OCI-LY1 (cell line): ENCODE measurements around the gene AMH.
A peak's percentile ranks its signal among the peaks of the same experiment; 100 is the strongest.

ENCODE experiments used
- H2AFZ ChIP-seq: fragments of 200-600 bp; sonication (generic), shearing (Covaris generic); 2 replicates; pipeline ENCODE4 v1.6.0; 2014; ENCODE audit warnings: antibody characterized with exemption, mild to moderate bottlenecking, low read length
- H3F3A ChIP-seq: fragments of 200-600 bp; sonication (generic), shearing (Covaris generic); 2 replicates; pipeline ENCODE4 v1.6.0; 2014; ENCODE audit warnings: mild to moderate bottlenecking, antibody characterized with exemption, low read length, moderate library complexity; ENCODE audit not compliant: insufficient read depth
- H3K27ac ChIP-seq: fragments of 200-600 bp; sonication (generic); 2 replicates; pipeline ENCODE4 v1.5.1; 2014; ENCODE audit warnings: low read length, mixed run types, mild to moderate bottlenecking, low read depth; ENCODE audit not compliant: poor library complexity, severe bottlenecking
- H3K27me3 ChIP-seq: fragments of 200-600 bp; sonication (generic); 2 replicates; pipeline ENCODE4 v1.6.0; 2014; ENCODE audit warnings: antibody characterized with exemption, mild to moderate bottlenecking, low read length, moderate library complexity; ENCODE audit not compliant: insufficient read depth
- H3K36me3 ChIP-seq: fragments of 200-600 bp; sonication (generic); 2 replicates; pipeline ENCODE4 v1.6.1; 2014; ENCODE audit warnings: mild to moderate bottlenecking, antibody characterized with exemption, low read length, moderate library complexity, mixed read lengths; ENCODE audit not compliant: insufficient read depth
- H3K4me1 ChIP-seq: fragments of 200-600 bp; sonication (generic); 2 replicates; pipeline ENCODE4 v1.5.1; 2014; ENCODE audit warnings: mild to moderate bottlenecking, low read length, moderate library complexity; ENCODE audit not compliant: insufficient read depth, severe bottlenecking
- H3K4me2 ChIP-seq: fragments of 200-600 bp; sonication (generic), shearing (Covaris generic); 2 replicates; pipeline ENCODE4 v1.6.1; 2014; ENCODE audit warnings: low read length
- H3K4me3 ChIP-seq: fragments of 200-600 bp; sonication (generic); 2 replicates; pipeline ENCODE4 v1.5.1; 2014; ENCODE audit warnings: low read length, low read depth, mild to moderate bottlenecking, mixed read lengths; ENCODE audit not compliant: poor library complexity, severe bottlenecking
- H3K79me2 ChIP-seq: fragments of 200-600 bp; shearing (Covaris generic); 2 replicates; pipeline ENCODE4 v1.6.1; 2016; ENCODE audit warnings: mixed run types, low read length, mixed read lengths; ENCODE audit not compliant: insufficient read depth
- H3K9ac ChIP-seq: fragments of 200-600 bp; sonication (generic), shearing (Covaris generic); 2 replicates; pipeline ENCODE4 v1.6.1; 2014; ENCODE audit warnings: mild to moderate bottlenecking, low read length, mixed read lengths
- H3K9me2 ChIP-seq: fragments of 200-600 bp; sonication (generic), shearing (Covaris generic); 2 replicates; pipeline ENCODE4 v1.6.1; 2014; ENCODE audit warnings: low read depth, mild to moderate bottlenecking, low read length, mixed read lengths
- H3K9me3 ChIP-seq: fragments of 200-600 bp; shearing (Covaris generic); 2 replicates; pipeline ENCODE4 v1.6.1; 2014; ENCODE audit warnings: low read length, mixed read lengths
- H4K20me1 ChIP-seq: fragments of 200-600 bp; sonication (generic), shearing (Covaris generic); 2 replicates; pipeline ENCODE4 v1.6.0; 2016; ENCODE audit warnings: mild to moderate bottlenecking, low read length; ENCODE audit not compliant: insufficient read depth
- CTCF ChIP-seq: fragments of 200-600 bp; sonication (generic), shearing (Covaris generic); IDR thresholded peaks from 2 replicates; pipeline ENCODE4 v1.5.1; 2017; ENCODE audit warnings: mild to moderate bottlenecking, antibody characterized with exemption, low read length, moderate library complexity, mixed read lengths
- EZH2 ChIP-seq: fragments of 200-600 bp; sonication (generic), shearing (Covaris generic); IDR thresholded peaks from 2 replicates; pipeline ENCODE4 v1.8.0; 2017; ENCODE audit warnings: borderline replicate concordance, mixed run types, mild to moderate bottlenecking, antibody characterized with exemption, low read length, moderate library complexity, mixed read lengths

The AMH gene

DNA sequence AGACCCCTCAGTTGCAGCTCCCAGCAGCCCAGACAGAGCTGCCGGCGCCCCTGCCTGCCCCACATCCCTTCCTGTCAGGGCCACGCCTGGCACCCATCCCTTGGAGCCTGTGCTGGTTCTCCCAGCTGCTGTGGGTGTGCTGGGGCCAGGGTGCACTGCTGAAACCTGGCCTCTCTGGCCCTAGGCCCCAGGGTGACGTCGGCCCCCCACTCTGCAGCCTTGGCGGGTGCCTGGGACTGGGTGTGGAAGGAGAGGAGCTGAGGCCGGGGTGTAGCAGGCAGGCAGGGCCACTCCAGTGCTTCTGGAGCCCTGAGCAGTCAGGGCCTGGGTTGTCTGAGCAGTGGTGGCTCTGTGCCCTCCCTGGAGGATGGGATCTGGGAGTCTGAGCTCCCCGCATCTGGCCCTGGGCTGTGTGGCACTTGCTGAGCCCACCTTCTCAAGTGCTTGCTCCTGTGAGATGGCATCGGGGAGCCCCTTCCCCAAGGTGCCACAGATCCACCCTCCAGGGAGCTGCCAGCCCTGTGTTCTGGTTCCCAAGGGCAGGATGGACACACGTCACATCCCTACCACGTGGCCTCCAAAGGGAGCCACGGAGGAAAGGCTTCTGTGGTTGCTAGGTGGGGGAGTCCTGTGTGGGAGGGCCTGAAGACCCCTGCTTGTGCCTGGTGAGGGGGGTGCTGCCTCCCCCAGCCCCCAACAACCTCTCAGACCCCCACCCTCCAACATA, 18.2 kb upstream of the AMH start:
- H3K4me2 ChIP-seq = no peak overlapping the region
- peak overlapping the region; percentile 83 for H3K27ac ChIP-seq

DNA sequence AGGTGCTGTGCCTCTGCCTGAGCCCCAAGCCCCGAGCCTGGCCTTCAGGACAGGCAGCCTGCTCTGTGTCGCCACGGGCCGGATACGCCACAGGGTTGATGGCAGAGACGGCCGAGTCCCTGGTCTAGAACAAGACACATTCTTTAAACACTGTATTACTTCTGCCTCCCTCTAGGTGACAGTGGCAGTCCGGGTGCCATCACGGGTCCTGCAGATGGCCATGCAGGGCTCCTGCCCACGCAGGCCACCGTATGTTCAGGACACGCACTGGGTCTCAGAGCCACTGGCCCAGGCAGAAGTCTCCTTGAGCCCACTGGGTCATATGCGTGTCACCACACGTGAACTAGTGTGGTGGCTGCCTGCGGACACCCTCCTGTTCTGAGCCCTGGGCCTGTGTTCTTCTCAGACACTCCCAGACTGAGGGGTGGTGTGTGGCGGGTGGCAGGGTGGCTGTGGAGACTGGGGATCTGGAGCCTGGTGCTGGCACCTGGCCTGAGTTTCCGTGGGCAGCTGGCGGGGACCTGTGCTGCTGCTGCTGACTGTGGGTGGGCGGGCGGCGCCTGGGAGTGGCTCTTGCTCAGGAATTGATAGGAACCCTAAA, 17.4 kb upstream of the AMH start:
- no peak for TF ChIP-seq EZH2
- TF ChIP-seq CTCF = peak; percentile 35
- Histone ChIP-seq H4K20me1 (no peaks in the 10 kb centered on the region), H3F3A (no peaks in the 10 kb centered on the region), H3K9me2 (no peaks in the 10 kb centered on the region), H3K4me1 (peaks cover 68% of the 10 kb centered on the region), H3K9ac (no peak overlapping the region; the same call in 1 of the 2 replicates), H3K79me2 (peaks cover 11% of the 10 kb centered on the region; the same call in 1 of the 2 replicates), H3K4me3 (no peak overlapping the region), H3K27ac (peak overlapping the region; percentile 83), H3K4me2 (peak overlapping the region; percentile 64; the same call in 1 of the 2 replicates), H3K27me3 (no peaks in the 10 kb centered on the region), H2AFZ (no peak overlapping the region), H3K36me3 (peaks cover 38% of the 10 kb centered on the region), H3K9me3 (no peaks in the 10 kb centered on the region)

More for the DNA sequence above, 18.2 kb upstream of the AMH start:
- Histone ChIP-seq H3K9ac (no peak overlapping the region; the same call in 1 of the 2 replicates), H3F3A (no peaks in the 10 kb centered on the region), H3K36me3 (peaks cover 45% of the 10 kb centered on the region), H3K4me3 (no peak overlapping the region), H2AFZ (no peak overlapping the region), H4K20me1 (no peaks in the 10 kb centered on the region), H3K79me2 (peaks cover 10% of the 10 kb centered on the region; the same call in 1 of the 2 replicates), H3K27me3 (no peaks in the 10 kb centered on the region), H3K9me2 (no peaks in the 10 kb centered on the region), H3K9me3 (no peaks in the 10 kb centered on the region), H3K4me1 (peaks cover 72% of the 10 kb centered on the region)
- no peak for TF ChIP-seq EZH2

DNA sequence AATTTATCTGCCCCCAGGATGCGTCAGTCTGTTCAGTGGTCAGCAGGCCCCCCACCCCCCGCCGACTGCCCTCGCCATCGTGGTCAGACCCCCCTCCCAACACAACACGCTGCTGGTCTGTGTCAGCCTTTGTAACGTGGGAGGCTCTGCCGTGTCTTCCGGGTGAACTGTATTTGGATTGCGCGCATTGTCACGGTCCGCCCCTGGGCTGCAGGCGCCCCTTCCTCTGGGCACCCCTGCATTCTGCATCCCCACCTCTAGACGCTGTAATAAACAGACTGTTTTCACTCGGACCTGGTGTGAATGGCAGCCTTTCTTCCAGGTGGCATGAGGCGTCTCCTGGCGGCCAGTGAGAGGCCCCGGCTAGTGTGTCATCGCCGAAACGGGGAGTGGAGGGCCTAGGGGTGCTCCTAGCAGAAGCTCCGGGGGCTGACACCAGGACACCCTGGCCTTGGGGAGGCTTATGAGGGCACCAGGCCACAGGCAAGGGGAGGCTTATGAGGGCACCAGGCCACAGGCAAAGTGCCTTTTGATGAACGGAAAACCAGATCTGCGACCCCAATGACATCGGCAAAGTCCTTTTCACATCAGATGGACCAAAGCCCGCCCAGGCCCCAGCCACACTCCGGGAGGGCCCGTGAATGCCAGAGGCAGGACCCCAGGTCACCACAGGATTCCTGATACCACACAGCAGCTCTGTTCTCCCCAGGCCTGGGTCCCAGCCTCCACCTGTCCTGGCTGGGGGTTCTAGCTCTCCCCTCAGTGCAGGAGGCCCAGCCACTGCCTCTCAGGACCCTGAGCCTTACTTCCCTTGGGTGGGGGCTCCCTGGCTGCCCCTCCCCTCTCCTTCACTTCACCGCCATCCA, 16.6 kb upstream of the AMH start:
- TF ChIP-seq CTCF (peak; percentile 13; the same call in 1 of the 2 replicates), EZH2 (no peak)
- peak overlapping the region; percentile 36; the same call in 1 of the 2 replicates for H3K9ac ChIP-seq
- no peak overlapping the region for H2AFZ ChIP-seq
- H3K4me2 ChIP-seq = peak overlapping the region; percentile 64
- H3K79me2 ChIP-seq = peaks cover 17% of the 10 kb centered on the region
- no peaks in the 10 kb centered on the region for H3K9me3 ChIP-seq
- peaks cover 37% of the 10 kb centered on the region for H3K36me3 ChIP-seq
- H4K20me1 ChIP-seq = no peaks in the 10 kb centered on the region
- H3K4me3 ChIP-seq = peak overlapping the region; percentile 13
- peak overlapping the region; percentile 83 for H3K27ac ChIP-seq
- H3K9me2 ChIP-seq = no peaks in the 10 kb centered on the region
- no peaks in the 10 kb centered on the region for H3K27me3 ChIP-seq
- H3K4me1 ChIP-seq = peaks cover 61% of the 10 kb centered on the region
- no peaks in the 10 kb centered on the region for H3F3A ChIP-seq
